ENCODE results near the gene FBXO41. TPM values are rescaled to one million over a fixed set of nuclear protein-coding genes. Genes with fewer than 3 reads are reported as not detected.

The FBXO41 gene, protein sequence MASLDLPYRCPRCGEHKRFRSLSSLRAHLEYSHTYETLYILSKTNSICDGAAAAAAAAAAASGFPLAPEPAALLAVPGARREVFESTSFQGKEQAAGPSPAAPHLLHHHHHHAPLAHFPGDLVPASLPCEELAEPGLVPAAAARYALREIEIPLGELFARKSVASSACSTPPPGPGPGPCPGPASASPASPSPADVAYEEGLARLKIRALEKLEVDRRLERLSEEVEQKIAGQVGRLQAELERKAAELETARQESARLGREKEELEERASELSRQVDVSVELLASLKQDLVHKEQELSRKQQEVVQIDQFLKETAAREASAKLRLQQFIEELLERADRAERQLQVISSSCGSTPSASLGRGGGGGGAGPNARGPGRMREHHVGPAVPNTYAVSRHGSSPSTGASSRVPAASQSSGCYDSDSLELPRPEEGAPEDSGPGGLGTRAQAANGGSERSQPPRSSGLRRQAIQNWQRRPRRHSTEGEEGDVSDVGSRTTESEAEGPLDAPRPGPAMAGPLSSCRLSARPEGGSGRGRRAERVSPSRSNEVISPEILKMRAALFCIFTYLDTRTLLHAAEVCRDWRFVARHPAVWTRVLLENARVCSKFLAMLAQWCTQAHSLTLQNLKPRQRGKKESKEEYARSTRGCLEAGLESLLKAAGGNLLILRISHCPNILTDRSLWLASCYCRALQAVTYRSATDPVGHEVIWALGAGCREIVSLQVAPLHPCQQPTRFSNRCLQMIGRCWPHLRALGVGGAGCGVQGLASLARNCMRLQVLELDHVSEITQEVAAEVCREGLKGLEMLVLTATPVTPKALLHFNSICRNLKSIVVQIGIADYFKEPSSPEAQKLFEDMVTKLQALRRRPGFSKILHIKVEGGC
- 3.6 and 11.1 TPM in 2 replicates for total RNA-seq (2014; rRNA removed; shearing (Covaris generic))

- DNase-seq (ENCODE audit: low spot score), result peak; percentile 70
- in situ Hi-C loops (cut with HindIII; ENCODE audit: low sequenced_read_pairs), result no loop called here
Observed at GRCh38 chr2:73284296-73285158, at the start of gene FBXO41. FBXO41 (minus strand) TSS chr2:73284478; CDS start chr2:73269630, 14,848 bp downstream.

- in situ Hi-C loops (cut with HindIII; ENCODE audit: low sequenced_read_pairs), result no loop called here
- DNase-seq (ENCODE audit: low spot score), result no peak
Observed at GRCh38 chr2:73334045-73334444, 49.8 kb upstream of the FBXO41 start.

DNA sequence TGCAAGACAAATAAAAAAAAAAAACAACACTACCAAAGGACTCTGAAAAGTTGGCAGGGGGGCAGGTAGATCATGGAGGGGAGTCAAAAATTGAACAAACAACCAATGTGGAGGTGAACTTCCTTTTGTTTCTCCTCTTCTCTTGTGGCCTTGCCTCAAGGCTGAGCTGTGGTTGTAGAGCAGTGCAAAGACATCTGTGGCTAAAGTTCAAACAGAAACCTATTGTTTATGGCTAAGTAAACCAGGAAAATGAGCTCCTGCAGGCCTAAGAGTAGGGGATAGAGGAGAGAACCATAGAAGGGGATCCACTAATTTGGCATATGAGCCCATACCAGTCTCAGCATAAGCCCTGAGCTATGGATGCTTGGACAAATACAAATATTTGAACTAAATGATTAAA lies 49.3 kb upstream of the FBXO41 start:
- no peak for DNase-seq (ENCODE audit: low spot score)
- in situ Hi-C loops (cut with HindIII; ENCODE audit: low sequenced_read_pairs), result no loop called here

DNA sequence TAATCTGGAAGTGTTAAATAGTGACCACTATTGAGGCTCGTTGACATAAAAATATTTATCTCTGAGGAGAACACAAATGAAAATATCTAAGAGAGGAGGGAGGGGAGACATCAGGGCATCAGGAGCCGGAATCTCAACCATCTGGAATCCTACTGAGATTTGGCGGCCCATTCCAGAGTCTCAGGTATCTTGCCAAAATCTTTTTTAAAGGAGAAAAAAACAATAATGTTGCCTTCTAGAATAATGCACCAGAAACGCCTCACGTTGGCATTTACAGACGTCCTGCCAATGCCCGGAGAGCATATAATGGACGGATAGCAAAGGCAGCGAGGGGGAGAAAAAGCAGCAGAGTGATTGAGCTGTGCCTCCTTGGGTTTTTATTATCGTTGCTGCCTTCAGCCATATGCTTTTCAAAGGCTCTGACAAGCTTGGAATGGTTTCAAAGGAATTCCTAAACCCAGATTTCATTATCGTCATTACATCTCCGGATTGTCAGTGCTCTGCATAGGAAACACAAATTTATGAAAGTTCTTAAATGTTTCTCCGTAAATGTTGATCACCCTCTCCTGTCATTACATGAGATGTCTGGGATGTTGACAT lies 39.9 kb upstream of the FBXO41 start:
- DNase-seq (ENCODE audit: low spot score), result peak; percentile 88
- in situ Hi-C loops (cut with HindIII; ENCODE audit: low sequenced_read_pairs), result no loop called here

GRCh38 chr2:73323551-73323950 lies 39.3 kb upstream of the FBXO41 start:
- in situ Hi-C loops (cut with HindIII; ENCODE audit: low sequenced_read_pairs), result no loop called here
- DNase-seq (ENCODE audit: low spot score), result no peak

DNA sequence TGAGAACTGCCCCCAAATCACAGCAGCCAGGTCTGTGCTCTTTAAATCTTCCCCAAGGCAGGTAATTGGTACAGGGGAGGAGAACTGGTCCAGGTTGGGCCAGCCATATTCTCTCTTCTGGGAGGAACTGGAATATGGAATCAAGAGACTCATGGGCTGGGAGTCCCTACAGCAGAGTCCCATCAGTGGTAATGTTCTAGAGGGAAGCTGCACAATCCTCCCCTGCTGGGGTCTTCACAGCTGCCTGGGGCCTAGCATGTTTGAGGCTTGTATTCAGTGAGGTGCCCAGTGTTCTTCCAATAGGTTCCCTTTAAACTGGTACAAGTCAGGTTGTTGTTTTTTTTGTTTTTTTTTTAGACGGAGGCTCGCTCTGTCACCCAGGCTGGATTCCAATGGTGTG lies 30.2 kb upstream of the FBXO41 start:
- no peak for DNase-seq (ENCODE audit: low spot score)
- in situ Hi-C loops (cut with HindIII; ENCODE audit: low sequenced_read_pairs), result no loop called here

DNA sequence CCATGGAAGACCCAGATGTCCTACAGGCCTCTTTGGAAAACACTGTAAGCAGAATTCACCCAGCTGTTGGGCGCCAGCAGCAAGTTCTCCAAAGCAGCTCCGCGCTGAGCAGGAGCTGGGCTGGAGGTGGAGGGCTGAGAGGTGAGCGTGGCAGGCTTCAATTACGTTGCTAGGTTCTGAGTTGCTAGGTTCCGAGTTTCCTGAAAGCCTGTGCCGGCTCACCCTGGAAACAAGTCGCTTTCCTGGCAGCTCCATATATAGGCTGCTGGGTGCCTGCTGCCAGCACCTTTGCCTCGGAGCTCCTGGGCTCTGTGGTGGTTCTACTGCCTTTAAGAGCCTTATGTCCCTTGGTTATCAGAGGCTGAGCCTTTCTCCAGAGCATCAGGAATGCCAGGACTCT lies 23.4 kb upstream of the FBXO41 start:
- in situ Hi-C loops (cut with HindIII; ENCODE audit: low sequenced_read_pairs), result no loop called here
- peak; percentile 41 for DNase-seq (ENCODE audit: low spot score)

DNA sequence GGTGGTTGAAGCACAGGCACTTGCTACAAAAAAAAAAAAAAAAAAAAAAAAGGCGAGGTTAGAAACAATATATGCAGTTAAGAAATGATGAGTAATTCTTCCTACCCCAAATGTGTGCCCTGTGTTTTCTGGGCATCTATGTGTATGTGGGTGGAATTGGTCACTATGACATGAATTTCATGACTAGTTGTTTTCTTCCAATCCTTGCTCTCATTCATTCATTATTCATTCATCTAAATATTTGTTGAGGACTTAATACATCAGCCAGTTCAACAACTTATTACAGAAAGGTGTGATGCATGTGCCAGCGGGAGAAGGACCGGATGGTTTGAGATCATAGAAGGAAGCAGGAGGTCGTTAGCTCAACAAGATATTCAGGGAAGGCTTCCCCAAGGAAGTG lies 17.4 kb upstream of the FBXO41 start:
- in situ Hi-C loops (cut with HindIII; ENCODE audit: low sequenced_read_pairs), result no loop called here
- no peak for DNase-seq (ENCODE audit: low spot score)

GRCh38 chr2:73300926-73301325 lies 16.6 kb upstream of the FBXO41 start:
- in situ Hi-C loops (cut with HindIII; ENCODE audit: low sequenced_read_pairs), result no loop called here
- DNase-seq (ENCODE audit: low spot score), result peak; percentile 65

DNA sequence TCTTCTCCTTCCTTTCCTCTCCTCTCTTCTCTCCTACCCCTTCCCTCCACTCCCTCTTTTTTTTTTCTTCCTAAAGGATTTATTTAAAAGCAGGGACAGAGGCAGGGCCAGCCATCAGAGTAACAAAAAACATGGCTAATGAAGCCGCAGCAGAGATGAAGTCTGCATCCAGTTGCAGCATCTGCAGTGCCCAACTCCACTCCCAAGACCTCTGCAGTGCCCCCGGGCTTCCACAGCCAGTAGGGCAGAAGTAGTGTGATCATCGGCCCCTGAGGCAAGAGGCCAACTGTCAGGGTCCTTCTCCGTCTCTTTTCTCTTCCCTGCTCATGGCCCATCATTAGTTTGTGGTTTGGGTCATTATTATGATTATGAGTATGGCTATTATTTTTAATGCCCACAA lies 13.3 kb upstream of the FBXO41 start:
- DNase-seq (ENCODE audit: low spot score), result no peak
- in situ Hi-C loops (cut with HindIII; ENCODE audit: low sequenced_read_pairs), result no loop called here

DNA sequence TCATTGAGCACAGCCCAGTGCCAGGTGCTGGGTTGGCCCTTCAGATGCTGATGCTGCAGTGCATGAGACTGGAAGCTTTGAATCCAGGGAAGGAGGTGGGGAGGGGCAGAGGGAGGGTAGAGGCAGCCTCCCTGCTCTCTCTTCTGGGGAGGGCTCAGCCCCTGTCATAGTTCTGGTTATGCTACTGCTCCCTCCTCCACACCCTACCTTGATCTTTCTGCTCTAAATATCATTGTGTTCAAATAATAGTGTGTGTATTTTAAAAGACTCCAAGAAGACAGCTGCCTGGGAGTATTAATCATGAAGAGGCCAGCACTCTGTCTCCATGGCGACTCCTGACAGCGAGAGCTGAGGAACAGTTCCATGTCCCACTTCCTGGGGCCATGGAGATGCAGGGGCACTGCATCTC lies 12.9 kb upstream of the FBXO41 start:
- in situ Hi-C loops (cut with HindIII; ENCODE audit: low sequenced_read_pairs), result no loop called here
- peak; percentile 77 for DNase-seq (ENCODE audit: low spot score)

- in situ Hi-C loops (cut with HindIII; ENCODE audit: low sequenced_read_pairs), result no loop called here
- DNase-seq (ENCODE audit: low spot score), result peak; percentile 98
Observed at GRCh38 chr2:73295751-73296400, 11.6 kb upstream of the FBXO41 start.

DNA sequence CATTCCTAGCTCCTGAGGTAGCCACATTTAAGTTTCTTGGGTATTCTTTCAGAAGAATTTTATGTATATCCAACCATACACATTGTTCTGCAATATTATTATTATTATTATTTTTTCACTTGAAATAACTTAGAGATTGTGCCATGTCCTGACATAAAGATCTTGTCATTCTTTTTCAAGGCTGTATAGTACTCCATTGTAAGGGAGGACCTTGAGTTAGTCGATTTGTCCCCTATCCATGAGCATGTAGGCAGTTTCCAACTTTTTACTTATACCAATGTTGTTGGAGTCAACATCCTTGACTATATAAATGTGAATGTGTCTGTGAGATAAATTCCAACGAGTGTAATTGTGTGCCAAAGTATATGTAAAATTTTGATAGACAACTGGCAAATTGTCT lies 10.0 kb upstream of the FBXO41 start:
- no peak for DNase-seq (ENCODE audit: low spot score)
- in situ Hi-C loops (cut with HindIII; ENCODE audit: low sequenced_read_pairs), result loop anchor here (5.0 kb wide), 1 partner anchor 57 kb away; no protein-coding TSS in a partner anchor

DNA sequence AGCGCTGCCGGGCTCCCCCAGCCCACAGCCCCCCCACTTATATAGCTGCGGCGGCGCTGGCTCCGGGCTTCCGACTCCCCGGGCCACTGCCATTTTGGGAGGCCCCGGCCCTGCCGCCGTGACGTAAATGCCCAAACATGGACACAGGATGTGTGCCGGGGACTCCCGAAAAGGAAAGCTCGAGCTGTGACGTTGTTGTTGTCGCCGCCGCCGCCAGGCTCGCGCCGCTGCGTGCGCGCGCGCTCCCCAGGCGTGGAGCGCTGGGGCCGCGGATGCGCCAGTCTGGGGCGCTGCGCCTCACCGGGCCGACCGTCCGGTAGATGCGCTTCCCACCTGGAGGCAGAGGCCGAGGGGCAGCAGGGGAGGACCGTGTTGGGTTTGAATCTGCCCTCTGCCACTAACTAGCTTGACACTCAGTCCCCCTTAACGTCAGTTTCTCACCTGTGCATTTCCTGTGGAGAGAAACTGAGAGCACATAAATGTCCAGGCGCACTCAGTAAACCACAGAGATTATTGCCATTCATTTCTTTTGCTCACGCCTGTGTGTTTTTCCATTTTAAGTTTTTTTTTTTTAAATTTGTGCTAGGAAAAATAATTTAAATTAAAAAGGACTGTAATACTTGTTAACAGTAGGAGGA lies 9.4 kb upstream of the FBXO41 start, which contains the start of gene EGR4:
EGR4 (minus strand) TSS at position 15 of the 638 bp plus-strand sequence. CDS start 231 bp downstream, outside the sequence.
- peak; percentile 95 for DNase-seq (ENCODE audit: low spot score)
- in situ Hi-C loops (cut with HindIII; ENCODE audit: low sequenced_read_pairs), result loop anchor here (5.0 kb wide), 1 partner anchor 56 kb away; no protein-coding TSS in a partner anchor

- DNase-seq (ENCODE audit: low spot score), result peak; percentile 21
- in situ Hi-C loops (cut with HindIII; ENCODE audit: low sequenced_read_pairs), result loop anchor here (5.0 kb wide), 1 partner anchor 56 kb away; no protein-coding TSS in a partner anchor
Observed at GRCh38 chr2:73292906-73293533, 8.7 kb upstream of the FBXO41 start.

- DNase-seq (ENCODE audit: low spot score), result no peak
- in situ Hi-C loops (cut with HindIII; ENCODE audit: low sequenced_read_pairs), result loop anchor here (5.0 kb wide), 1 partner anchor 55 kb away; no protein-coding TSS in a partner anchor
Observed at GRCh38 chr2:73292316-73292905, 8.1 kb upstream of the FBXO41 start.
